ENCODE data around the gene SDK1.

SDK1 gene

GRCh38 chr7:4069268-4070095 lies 768.4 kb downstream of the SDK1 start:
- TF ChIP-seq CTCF (IDR thresholded peaks at IDR 0.05) = no peak
- no peak for DNase-seq (ENCODE audit: low spot score)
- Histone ChIP-seq H3K27ac (no peak overlapping the region), H3K4me3 (no peak overlapping the region)

- no peak for DNase-seq (ENCODE audit: low spot score)
- Histone ChIP-seq H3K4me3 (no peak overlapping the region), H3K27ac (no peak overlapping the region)
- no peak for TF ChIP-seq CTCF (IDR thresholded peaks at IDR 0.05)
These were observed 769.2 kb downstream of the SDK1 start for GRCh38 chr7:4070214-4070613.

GRCh38 chr7:4071370-4072058 lies 770.5 kb downstream of the SDK1 start:
- TF ChIP-seq CTCF (IDR thresholded peaks at IDR 0.05) = no peak
- no peak for DNase-seq (ENCODE audit: low spot score)
- Histone ChIP-seq H3K27ac (no peak overlapping the region), H3K4me3 (no peak overlapping the region)

- TF ChIP-seq CTCF (IDR thresholded peaks at IDR 0.05) = no peak
- no peak for DNase-seq (ENCODE audit: low spot score)
- Histone ChIP-seq H3K4me3 (no peak overlapping the region), H3K27ac (no peak overlapping the region)
These were observed 771.3 kb downstream of the SDK1 start for GRCh38 chr7:4072161-4072925.

GRCh38 chr7:4073052-4073451 lies 772.0 kb downstream of the SDK1 start:
- no peak for TF ChIP-seq CTCF (IDR thresholded peaks at IDR 0.05)
- no peak for DNase-seq (ENCODE audit: low spot score)
- Histone ChIP-seq H3K4me3 (no peak overlapping the region), H3K27ac (no peak overlapping the region)

- no peak for TF ChIP-seq CTCF (IDR thresholded peaks at IDR 0.05)
- Histone ChIP-seq H3K4me3 (no peak overlapping the region), H3K27ac (no peak overlapping the region)
- no peak for DNase-seq (ENCODE audit: low spot score)
These were observed 772.7 kb downstream of the SDK1 start for GRCh38 chr7:4073750-4074149.
